H9 (cell line): ENCODE data around the gene PAK5. TPM values are rescaled to one million over a fixed set of nuclear protein-coding genes. Genes with fewer than 3 reads are reported as not detected.
A peak's percentile ranks its signal among the peaks of the same experiment; 100 is the strongest.

Source experiments
- DNase-seq: peaks from one replicate; pipeline ENCODE4 v3.0.0-alpha.2; 2017
- H2AFZ ChIP-seq: one replicate; pipeline ENCODE4 v1.6.1; 2013; ENCODE audit warnings: mild to moderate bottlenecking, low read length, control low read depth, moderate library complexity
- H2AK5ac ChIP-seq: 2 replicates; pipeline ENCODE4 v1.6.1; 2013; ENCODE audit warnings: low read length, control low read depth, mixed read lengths; ENCODE audit not compliant: insufficient read length
- H2BK120ac ChIP-seq: one replicate; pipeline ENCODE4 v1.6.1; 2013; ENCODE audit warnings: low read depth, mild to moderate bottlenecking, low read length, control low read depth, inconsistent platforms; ENCODE audit not compliant: poor library complexity, severe bottlenecking
- H2BK12ac ChIP-seq: 2 replicates; pipeline ENCODE4 v1.6.1; 2013; ENCODE audit warnings: low read length, control low read depth, mixed read lengths, low read depth; ENCODE audit not compliant: insufficient read length
- H2BK15ac ChIP-seq: 2 replicates; pipeline ENCODE4 v1.6.1; 2013; ENCODE audit warnings: low read depth, low read length, control low read depth
- H2BK20ac ChIP-seq: one replicate; pipeline ENCODE4 v1.6.1; 2013; ENCODE audit warnings: low read depth, mild to moderate bottlenecking, low read length, control low read depth, inconsistent platforms; ENCODE audit not compliant: poor library complexity, severe bottlenecking
- H2BK5ac ChIP-seq: 2 replicates; pipeline ENCODE4 v1.6.1; 2013; ENCODE audit warnings: low read length, control low read depth, mixed read lengths; ENCODE audit not compliant: insufficient read length
- H3K14ac ChIP-seq: 2 replicates; pipeline ENCODE4 v1.6.1; 2013; ENCODE audit warnings: low read length, control low read depth; ENCODE audit not compliant: insufficient read depth
- H3K18ac ChIP-seq: 2 replicates; pipeline ENCODE4 v1.6.1; 2013; ENCODE audit warnings: low read depth, mild to moderate bottlenecking, mixed read lengths, low read length, control low read depth; ENCODE audit not compliant: insufficient read length
- H3K23ac ChIP-seq: 2 replicates; pipeline ENCODE4 v1.6.1; 2013; ENCODE audit warnings: low read length, control low read depth, mixed read lengths, low read depth; ENCODE audit not compliant: insufficient read length
- H3K23me2 ChIP-seq: 2 replicates; pipeline ENCODE4 v1.6.1; 2013; ENCODE audit warnings: low read depth, mild to moderate bottlenecking, mixed read lengths, low read length, control low read depth; ENCODE audit not compliant: insufficient read length, poor library complexity, severe bottlenecking
- H3K27ac ChIP-seq: 2 replicates; pipeline ENCODE4 v1.5.1; 2013; ENCODE audit warnings: low read length, control low read depth, mixed read lengths, low read depth; ENCODE audit not compliant: insufficient read length
- H3K27me3 ChIP-seq: 2 replicates; pipeline ENCODE4 v1.6.1; 2013; ENCODE audit warnings: low read length, control low read depth, inconsistent platforms; ENCODE audit not compliant: insufficient read depth
- H3K4ac ChIP-seq: 2 replicates; pipeline ENCODE4 v1.6.1; 2013; ENCODE audit warnings: low read depth, mild to moderate bottlenecking, control low read depth, inconsistent platforms, low read length, moderate library complexity
- H3K4me1 ChIP-seq: 2 replicates; pipeline ENCODE4 v1.6.1; 2013; ENCODE audit warnings: low read length, control low read depth, inconsistent platforms; ENCODE audit not compliant: insufficient read depth
- H3K4me2 ChIP-seq: 2 replicates; pipeline ENCODE4 v1.6.1; 2013; ENCODE audit warnings: low read length, control low read depth, mixed read lengths; ENCODE audit not compliant: insufficient read length, insufficient read depth
- H3K56ac ChIP-seq: 2 replicates; pipeline ENCODE4 v1.6.1; 2013; ENCODE audit warnings: low read depth, mild to moderate bottlenecking, mixed read lengths, low read length, control low read depth; ENCODE audit not compliant: insufficient read length
- H3K79me1 ChIP-seq: 2 replicates; pipeline ENCODE4 v1.6.1; 2013; ENCODE audit warnings: low read depth, mild to moderate bottlenecking, moderate library complexity, low read length, control low read depth, inconsistent platforms; ENCODE audit not compliant: insufficient read depth, poor library complexity, severe bottlenecking
- H3K79me2 ChIP-seq: 2 replicates; pipeline ENCODE4 v1.6.1; 2013; ENCODE audit warnings: low read length, control low read depth, inconsistent platforms; ENCODE audit not compliant: insufficient read depth
- H3K9ac ChIP-seq: 2 replicates; pipeline ENCODE4 v1.6.1; 2013; ENCODE audit warnings: low read length, control low read depth, mixed read lengths; ENCODE audit not compliant: insufficient read length; ENCODE audit errors: extremely low read depth
- H3K9me3 ChIP-seq: one replicate; pipeline ENCODE4 v1.6.1; 2013; ENCODE audit warnings: low read depth, low read length, inconsistent platforms; ENCODE audit not compliant: control insufficient read depth
- H3T11ph ChIP-seq: one replicate; pipeline ENCODE4 v1.6.1; 2013; ENCODE audit warnings: mild to moderate bottlenecking, low read length, control low read depth, inconsistent platforms
- H4K20me1 ChIP-seq: one replicate; pipeline ENCODE4 v1.6.1; 2013; ENCODE audit not compliant: control insufficient read depth, insufficient read length, insufficient read depth
- H4K5ac ChIP-seq: 2 replicates; pipeline ENCODE4 v1.6.1; 2013; ENCODE audit warnings: low read depth, mild to moderate bottlenecking, mixed read lengths, low read length, control low read depth; ENCODE audit not compliant: insufficient read length
- H4K8ac ChIP-seq: replicated peaks from 2 replicates; pipeline ENCODE4 v1.6.1; 2013; ENCODE audit warnings: low read length, control low read depth, mixed read lengths, low read depth; ENCODE audit not compliant: insufficient read length
- H4K91ac ChIP-seq: 2 replicates; pipeline ENCODE4 v1.6.1; 2013; ENCODE audit warnings: low read depth, mild to moderate bottlenecking, moderate library complexity, mixed read lengths, low read length, control low read depth; ENCODE audit not compliant: insufficient read length
- H3K27ac Mint-ChIP-seq, 3 experiments: 2 replicates in 2 of 3; 3 replicates in 1 of 3; pipeline ENCODE4 v1.8.0; 2020 to 2021; ENCODE audit warnings: mixed read lengths in 3 of 3, mild to moderate bottlenecking in 1 of 3, moderate library complexity in 1 of 3
- H3K27me3 Mint-ChIP-seq: 2 replicates; pipeline ENCODE4 v1.8.0; 2021; ENCODE audit warnings: low read depth, mild to moderate bottlenecking, moderate library complexity, mixed read lengths
- H3K36me3 Mint-ChIP-seq, 3 experiments: 2 replicates in 2 of 3; 3 replicates in 1 of 3; pipeline ENCODE4 v1.8.0; 2020 to 2021; ENCODE audit warnings: low read depth in 3 of 3, mixed read lengths in 3 of 3; ENCODE audit not compliant: insufficient read depth in 1 of 3
- H3K4me1 Mint-ChIP-seq, 2 experiments: 2 replicates each; pipeline ENCODE4 v1.8.0; 2020; ENCODE audit warnings: mixed read lengths in 2 of 2
- H3K4me3 Mint-ChIP-seq, 2 experiments: 2 replicates in 1 of 2; 3 replicates in 1 of 2; pipeline ENCODE4 v1.8.0; 2020 to 2021; ENCODE audit warnings: mild to moderate bottlenecking in 2 of 2, mixed read lengths in 2 of 2, moderate library complexity in 1 of 2
- H3K9me3 Mint-ChIP-seq, 2 experiments: 2 replicates in 1 of 2; 3 replicates in 1 of 2; pipeline ENCODE4 v1.8.0; 2020; ENCODE audit warnings: mild to moderate bottlenecking in 2 of 2, mixed read lengths in 2 of 2, moderate library complexity in 1 of 2
- whole genome bisulfite sequencing: extraction: QIAGEN DNeasy Blood & Tissue Kit; methylation state at CpG from one replicate; pipeline ENCODE4 v1.1.7; 2013; ENCODE audit warnings: missing lambda C conversion rate, low lambda C conversion rate, mixed read lengths; ENCODE audit not compliant: insufficient read length; ENCODE audit errors: extremely low coverage; 5-methylcytosine and 5-hydroxymethylcytosine counted together
- total RNA-seq: library from RNA; stranded (reverse); gene quantifications from 2 replicates; pipeline ENCODE4 v1.2.1, GENCODE V29; 2021
- TF ChIP-seq, protein P1 (sequence below): fragments of 200-600 bp; sonication (generic); conservative IDR thresholded peaks from 3 replicates; pipeline ENCODE4 v1.8.0; 2021; ENCODE audit warnings: antibody characterized with exemption, mild to moderate bottlenecking

Gene PAK5
- total RNA-seq, 1 experiment from 2014 or later = 0.20 TPM

- H3K4me2 ChIP-seq = peak overlapping the region; percentile 75
- H3K27ac ChIP-seq = no peak overlapping the region
- no peaks in the 10 kb centered on the region for H3K79me2 ChIP-seq
- no peak overlapping the region for H3K4ac ChIP-seq
- no peak overlapping the region for H3K14ac ChIP-seq
- no peak overlapping the region for H4K5ac ChIP-seq
- no peak overlapping the region for H3K56ac ChIP-seq
- no peak for DNase-seq
- no peak overlapping the region for H2AFZ ChIP-seq
- no peak overlapping the region for H3K18ac ChIP-seq
- no peak overlapping the region for H3K23ac ChIP-seq
- TF ChIP-seq, protein P1, sequence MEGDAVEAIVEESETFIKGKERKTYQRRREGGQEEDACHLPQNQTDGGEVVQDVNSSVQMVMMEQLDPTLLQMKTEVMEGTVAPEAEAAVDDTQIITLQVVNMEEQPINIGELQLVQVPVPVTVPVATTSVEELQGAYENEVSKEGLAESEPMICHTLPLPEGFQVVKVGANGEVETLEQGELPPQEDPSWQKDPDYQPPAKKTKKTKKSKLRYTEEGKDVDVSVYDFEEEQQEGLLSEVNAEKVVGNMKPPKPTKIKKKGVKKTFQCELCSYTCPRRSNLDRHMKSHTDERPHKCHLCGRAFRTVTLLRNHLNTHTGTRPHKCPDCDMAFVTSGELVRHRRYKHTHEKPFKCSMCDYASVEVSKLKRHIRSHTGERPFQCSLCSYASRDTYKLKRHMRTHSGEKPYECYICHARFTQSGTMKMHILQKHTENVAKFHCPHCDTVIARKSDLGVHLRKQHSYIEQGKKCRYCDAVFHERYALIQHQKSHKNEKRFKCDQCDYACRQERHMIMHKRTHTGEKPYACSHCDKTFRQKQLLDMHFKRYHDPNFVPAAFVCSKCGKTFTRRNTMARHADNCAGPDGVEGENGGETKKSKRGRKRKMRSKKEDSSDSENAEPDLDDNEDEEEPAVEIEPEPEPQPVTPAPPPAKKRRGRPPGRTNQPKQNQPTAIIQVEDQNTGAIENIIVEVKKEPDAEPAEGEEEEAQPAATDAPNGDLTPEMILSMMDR = no peak
- Mint-ChIP-seq H3K27me3 (peaks cover 37% of the 10 kb centered on the region), H3K27ac (no peak overlapping the region), H3K4me3 (peak overlapping the region; percentile 61 to 85), H3K36me3 (no peaks in the 10 kb centered on the region), H3K9me3 (peaks cover 0 to 3% of the 10 kb centered on the region in 2 experiments; a peak in 1 of 5 replicates), H3K4me1 (peaks cover 12 to 16% of the 10 kb centered on the region in 2 experiments)
- peaks cover 10% of the 10 kb centered on the region; the same call in 1 of the 2 replicates for H3K27me3 ChIP-seq
- H3T11ph ChIP-seq = no peak overlapping the region
- no peak overlapping the region for H4K8ac ChIP-seq
- no peaks in the 10 kb centered on the region for H3K9me3 ChIP-seq
- H2BK20ac ChIP-seq = no peak overlapping the region
- no CpG with 5 or more reads among the region's 14 CpGs for WGBS
- H2BK12ac ChIP-seq = no peak overlapping the region
- H3K9ac ChIP-seq = no peak overlapping the region
- H2AK5ac ChIP-seq = no peak overlapping the region
- no peaks in the 10 kb centered on the region for H3K79me1 ChIP-seq
- peaks cover 10% of the 10 kb centered on the region for H3K23me2 ChIP-seq
- no peak overlapping the region for H2BK120ac ChIP-seq
- H2BK15ac ChIP-seq = no peak overlapping the region
- no peak overlapping the region for H2BK5ac ChIP-seq
- 0 out of 2 replicates have a peak, but pooled peaks cover 2% of the 10 kb centered on the region for H3K4me1 ChIP-seq
- H4K20me1 ChIP-seq = no peaks in the 10 kb centered on the region
- H4K91ac ChIP-seq = no peak overlapping the region
These were observed 870 bp downstream of the PAK5 start for GRCh38 chr20:9838035-9838377.
